Neuronal stem cell (in vitro differentiated cells): ENCODE results near the gene AACS.

Experiments
- DNase-seq: peaks from one replicate; pipeline ENCODE4 v3.0.0-alpha.2; 2013; ENCODE audit warnings: low spot score
- H2AFZ ChIP-seq: one replicate; pipeline ENCODE4 v1.6.1; 2013; ENCODE audit warnings: mild to moderate bottlenecking, low read length, inconsistent platforms
- H2AK5ac ChIP-seq: 2 replicates; pipeline ENCODE4 v1.6.1; 2013; ENCODE audit warnings: low read depth, mild to moderate bottlenecking, inconsistent platforms, low read length, moderate library complexity, mixed read lengths
- H2BK120ac ChIP-seq: 2 replicates; pipeline ENCODE4 v1.6.1; 2013; ENCODE audit warnings: low read depth, mild to moderate bottlenecking, inconsistent platforms, low read length, moderate library complexity, mixed read lengths
- H2BK12ac ChIP-seq: one replicate; pipeline ENCODE4 v1.6.1; 2013; ENCODE audit warnings: low read length, inconsistent platforms
- H2BK15ac ChIP-seq: 2 replicates; pipeline ENCODE4 v1.6.1; 2013; ENCODE audit warnings: mild to moderate bottlenecking, low read length, inconsistent platforms, mixed read lengths
- H2BK5ac ChIP-seq: one replicate; pipeline ENCODE4 v1.6.1; 2013; ENCODE audit warnings: inconsistent platforms, mild to moderate bottlenecking, low read length, moderate library complexity
- H3K14ac ChIP-seq: one replicate; pipeline ENCODE4 v1.6.1; 2013; ENCODE audit warnings: low read length, inconsistent platforms
- H3K18ac ChIP-seq: 2 replicates; pipeline ENCODE4 v1.6.1; 2013; ENCODE audit warnings: low read length, inconsistent platforms
- H3K23ac ChIP-seq: 2 replicates; pipeline ENCODE4 v1.6.1; 2013; ENCODE audit warnings: low read depth, mild to moderate bottlenecking, mixed read lengths, low read length, inconsistent platforms; ENCODE audit not compliant: poor library complexity
- H3K27ac ChIP-seq: replicated peaks from 3 replicates; pipeline ENCODE4 v1.5.1; 2013; ENCODE audit warnings: low read length, inconsistent platforms
- H3K27me3 ChIP-seq, 3 experiments: 2 replicates each; pipeline ENCODE4 v1.6.1; 2013; ENCODE audit warnings: low read length in 3 of 3, mild to moderate bottlenecking in 2 of 3, inconsistent platforms in 1 of 3, low read depth in 1 of 3, mixed read lengths in 1 of 3, moderate library complexity in 1 of 3; ENCODE audit not compliant: control insufficient read depth in 3 of 3, insufficient read depth in 3 of 3
- H3K36me3 ChIP-seq, 2 donors: replicated peaks in 1 of 2; 2 replicates each; pipeline ENCODE4 v1.6.1; 2013; ENCODE audit warnings: low read length in 2 of 2; ENCODE audit not compliant: control insufficient read depth in 2 of 2, insufficient read depth in 2 of 2
- H3K4ac ChIP-seq: 2 replicates; pipeline ENCODE4 v1.6.1; 2013; ENCODE audit warnings: inconsistent platforms, mild to moderate bottlenecking, low read length, moderate library complexity
- H3K4me1 ChIP-seq, 2 donors: 1 replicate in 1 of 2; 2 replicates in 1 of 2; pipeline ENCODE4 v1.6.1; 2013; ENCODE audit warnings: low read length in 2 of 2, low read depth in 1 of 2; ENCODE audit not compliant: control insufficient read depth in 2 of 2, insufficient read depth in 1 of 2
- H3K4me2 ChIP-seq: one replicate; pipeline ENCODE4 v1.6.1; 2013; ENCODE audit warnings: mild to moderate bottlenecking, low read length, inconsistent platforms; ENCODE audit not compliant: insufficient read depth, poor library complexity, severe bottlenecking
- H3K4me3 ChIP-seq, 2 donors: 2 replicates each; pipeline ENCODE4 v1.5.1; 2013; ENCODE audit warnings: low read length in 2 of 2, mild to moderate bottlenecking in 2 of 2, inconsistent platforms in 1 of 2, moderate library complexity in 1 of 2
- H3K79me1 ChIP-seq: one replicate; pipeline ENCODE4 v1.6.1; 2013; ENCODE audit warnings: low read depth, mild to moderate bottlenecking, inconsistent platforms, low read length, moderate library complexity
- H3K9ac ChIP-seq: one replicate; pipeline ENCODE4 v1.6.1; 2013; ENCODE audit warnings: mild to moderate bottlenecking, low read depth, low read length, inconsistent platforms; ENCODE audit not compliant: poor library complexity
- H3K9me3 ChIP-seq, 2 donors: replicated peaks in 1 of 2; 2 replicates each; pipeline versions ENCODE3 to v1.6.1; 2013; ENCODE audit warnings: low read length in 2 of 2, mild to moderate bottlenecking in 2 of 2, inconsistent platforms in 1 of 2, low read depth in 1 of 2, mixed read lengths in 1 of 2, moderate library complexity in 1 of 2; ENCODE audit not compliant: control insufficient read depth in 2 of 2, insufficient read depth in 1 of 2
- H4K8ac ChIP-seq: one replicate; pipeline ENCODE4 v1.6.1; 2013; ENCODE audit warnings: low read depth, mild to moderate bottlenecking, inconsistent platforms, low read length, moderate library complexity
- H4K91ac ChIP-seq: one replicate; pipeline ENCODE4 v1.6.1; 2013; ENCODE audit warnings: low read length, low read depth, mild to moderate bottlenecking, inconsistent platforms; ENCODE audit not compliant: poor library complexity
- WGBS, 2 donors: extraction: QIAGEN DNeasy Blood & Tissue Kit; methylation state at CpG; one replicate each; pipeline ENCODE4 v1.1.7; 2013; ENCODE audit warnings: missing lambda C conversion rate in 2 of 2, mixed read lengths in 1 of 2; ENCODE audit not compliant: insufficient read length in 2 of 2, insufficient replicate concordance in 1 of 2; ENCODE audit errors: extremely low coverage in 2 of 2; 5-methylcytosine and 5-hydroxymethylcytosine counted together

AACS gene

GRCh38 chr12:125104982-125105381 lies 39.7 kb downstream of the AACS start:
- H2AK5ac ChIP-seq = no peak overlapping the region
- H3K23ac ChIP-seq = peak overlapping the region; percentile 38
- no peak overlapping the region for H3K4me2 ChIP-seq
- H3K36me3 ChIP-seq = peaks cover 17 to 67% of the 10 kb centered on the region in 2 donors
- H3K9ac ChIP-seq = peak overlapping the region; percentile 63
- WGBS, 2 donors = no CpG with 5 or more reads among the region's 10 CpGs
- no peak overlapping the region for H2BK5ac ChIP-seq
- H3K18ac ChIP-seq = peak overlapping the region; percentile 27
- H3K4me3 ChIP-seq = no peak overlapping the region
- H3K27ac ChIP-seq = no peak overlapping the region
- H2AFZ ChIP-seq = no peak overlapping the region
- H4K91ac ChIP-seq = no peak overlapping the region
- no peak for DNase-seq
- no peak overlapping the region for H2BK15ac ChIP-seq
- H2BK120ac ChIP-seq = no peak overlapping the region
- peak overlapping the region; percentile 74 for H3K14ac ChIP-seq
- H3K27me3 ChIP-seq = no peaks in the 10 kb centered on the region
- H3K4ac ChIP-seq = no peak overlapping the region
- no peak overlapping the region for H2BK12ac ChIP-seq
- H4K8ac ChIP-seq = no peak overlapping the region
- H3K9me3 ChIP-seq = peaks cover 0 to 2% of the 10 kb centered on the region in 2 donors
- peaks cover 0 to 6% of the 10 kb centered on the region in 2 donors for H3K4me1 ChIP-seq
- no peaks in the 10 kb centered on the region for H3K79me1 ChIP-seq

- Histone ChIP-seq H3K14ac (no peak overlapping the region), H3K27me3 (no peaks in the 10 kb centered on the region), H2AK5ac (no peak overlapping the region), H4K8ac (no peak overlapping the region), H3K23ac (no peak overlapping the region), H3K9ac (no peak overlapping the region), H3K4me1 (peaks cover 0 to 4% of the 10 kb centered on the region in 2 donors), H3K4me3 (no peak overlapping the region), H3K9me3 (peaks cover 0 to 2% of the 10 kb centered on the region in 2 donors), H2BK15ac (no peak overlapping the region), H2BK120ac (no peak overlapping the region), H2BK12ac (no peak overlapping the region), H2BK5ac (no peak overlapping the region), H3K27ac (no peak overlapping the region), H3K79me1 (no peaks in the 10 kb centered on the region), H3K18ac (no peak overlapping the region), H3K4ac (no peak overlapping the region), H3K36me3 (peaks cover 17 to 67% of the 10 kb centered on the region in 2 donors), H3K4me2 (no peak overlapping the region), H2AFZ (no peak overlapping the region), H4K91ac (no peak overlapping the region)
- DNase-seq = no peak
- WGBS, 2 donors = no CpG with 5 or more reads among the region's 6 CpGs
Observed at GRCh38 chr12:125105600-125105999, 40.4 kb downstream of the AACS start.

GRCh38 chr12:125110641-125111360 lies 45.6 kb downstream of the AACS start:
- no peak overlapping the region for H2BK5ac ChIP-seq
- H2BK120ac ChIP-seq = no peak overlapping the region
- no peak overlapping the region for H3K23ac ChIP-seq
- H3K4me2 ChIP-seq = no peak overlapping the region
- H3K4ac ChIP-seq = no peak overlapping the region
- H3K27ac ChIP-seq = no peak overlapping the region
- H3K9me3 ChIP-seq = no peaks in the 10 kb centered on the region
- no peak overlapping the region for H2BK12ac ChIP-seq
- H3K18ac ChIP-seq = no peak overlapping the region
- no peaks in the 10 kb centered on the region for H3K79me1 ChIP-seq
- WGBS, 2 donors = no CpG with 5 or more reads among the region's 14 CpGs
- H2AFZ ChIP-seq = no peak overlapping the region
- no peak overlapping the region for H3K14ac ChIP-seq
- H3K4me3 ChIP-seq = no peak overlapping the region
- H3K36me3 ChIP-seq = peaks cover 23 to 52% of the 10 kb centered on the region in 2 donors
- no peaks in the 10 kb centered on the region for H3K27me3 ChIP-seq
- peaks cover 0 to 2% of the 10 kb centered on the region in 2 donors for H3K4me1 ChIP-seq
- no peak overlapping the region for H2BK15ac ChIP-seq
- H4K8ac ChIP-seq = no peak overlapping the region
- no peak for DNase-seq
- H4K91ac ChIP-seq = no peak overlapping the region
- H3K9ac ChIP-seq = no peak overlapping the region
- H2AK5ac ChIP-seq = no peak overlapping the region

- Histone ChIP-seq H2BK5ac (no peak overlapping the region), H3K27ac (no peak overlapping the region), H3K18ac (no peak overlapping the region), H3K14ac (no peak overlapping the region), H3K4me3 (no peak overlapping the region), H4K8ac (no peak overlapping the region), H3K9me3 (no peaks in the 10 kb centered on the region), H4K91ac (no peak overlapping the region), H2BK120ac (no peak overlapping the region), H3K36me3 (peaks cover 23 to 52% of the 10 kb centered on the region in 2 donors), H2AK5ac (no peak overlapping the region), H3K27me3 (no peaks in the 10 kb centered on the region), H3K23ac (no peak overlapping the region), H3K79me1 (no peaks in the 10 kb centered on the region), H2AFZ (no peak overlapping the region), H3K9ac (no peak overlapping the region), H2BK15ac (no peak overlapping the region), H3K4me1 (peaks cover 0 to 2% of the 10 kb centered on the region in 2 donors), H3K4me2 (no peak overlapping the region), H3K4ac (no peak overlapping the region), H2BK12ac (no peak overlapping the region)
- no CpG with 5 or more reads among the region's 3 CpGs for WGBS, 2 donors
- DNase-seq = no peak
Observed at GRCh38 chr12:125111403-125111802, 46.2 kb downstream of the AACS start.
